WI38 (cell line): ENCODE measurements around the gene PTPRE.

Source experiments
- H3K4me3 ChIP-seq: 2 replicates; pipeline ENCODE4 v1.5.1; 2011; ENCODE audit warnings: low read depth, mild to moderate bottlenecking, control low read depth, low read length
- CTCF ChIP-seq: IDR thresholded peaks from 2 replicates; pipeline ENCODE4 v1.5.1; 2012; ENCODE audit warnings: low read depth, mild to moderate bottlenecking, control low read depth, low read length

The PTPRE gene

GRCh38 chr10:128009372-128010126, 102.6 kb downstream of the PTPRE start:
- H3K4me3 ChIP-seq: no peak overlapping the region
- no peak for TF ChIP-seq CTCF

- no peak overlapping the region for H3K4me3 ChIP-seq
- TF ChIP-seq CTCF: peak; percentile 99
These were observed 104.4 kb downstream of the PTPRE start for GRCh38 chr10:128011059-128011979.

GRCh38 chr10:128013626-128014025, 106.7 kb downstream of the PTPRE start:
- H3K4me3 ChIP-seq: no peak overlapping the region

GRCh38 chr10:128014236-128014635, 107.3 kb downstream of the PTPRE start:
- H3K4me3 ChIP-seq: no peak overlapping the region
- no peak for TF ChIP-seq CTCF

More at GRCh38 chr10:128013626-128014025, 106.7 kb downstream of the PTPRE start:
- no peak for TF ChIP-seq CTCF

GRCh38 chr10:128016423-128017060, 109.6 kb downstream of the PTPRE start:
- no peak for TF ChIP-seq CTCF
- no peak overlapping the region for H3K4me3 ChIP-seq

GRCh38 chr10:128017822-128018221, 110.9 kb downstream of the PTPRE start:
- TF ChIP-seq CTCF: no peak
- H3K4me3 ChIP-seq: no peak overlapping the region
